GM19463 (cell line): ENCODE data around the gene PRR5.

Source experiments
- ATAC-seq: cut with Tn5 transposase; IDR thresholded peaks from one replicate; pipeline ENCODE4 v1.9.1; 2021; ENCODE audit warnings: mild to moderate bottlenecking, moderate library complexity; ENCODE audit not compliant: unreplicated experiment

Gene PRR5

DNA sequence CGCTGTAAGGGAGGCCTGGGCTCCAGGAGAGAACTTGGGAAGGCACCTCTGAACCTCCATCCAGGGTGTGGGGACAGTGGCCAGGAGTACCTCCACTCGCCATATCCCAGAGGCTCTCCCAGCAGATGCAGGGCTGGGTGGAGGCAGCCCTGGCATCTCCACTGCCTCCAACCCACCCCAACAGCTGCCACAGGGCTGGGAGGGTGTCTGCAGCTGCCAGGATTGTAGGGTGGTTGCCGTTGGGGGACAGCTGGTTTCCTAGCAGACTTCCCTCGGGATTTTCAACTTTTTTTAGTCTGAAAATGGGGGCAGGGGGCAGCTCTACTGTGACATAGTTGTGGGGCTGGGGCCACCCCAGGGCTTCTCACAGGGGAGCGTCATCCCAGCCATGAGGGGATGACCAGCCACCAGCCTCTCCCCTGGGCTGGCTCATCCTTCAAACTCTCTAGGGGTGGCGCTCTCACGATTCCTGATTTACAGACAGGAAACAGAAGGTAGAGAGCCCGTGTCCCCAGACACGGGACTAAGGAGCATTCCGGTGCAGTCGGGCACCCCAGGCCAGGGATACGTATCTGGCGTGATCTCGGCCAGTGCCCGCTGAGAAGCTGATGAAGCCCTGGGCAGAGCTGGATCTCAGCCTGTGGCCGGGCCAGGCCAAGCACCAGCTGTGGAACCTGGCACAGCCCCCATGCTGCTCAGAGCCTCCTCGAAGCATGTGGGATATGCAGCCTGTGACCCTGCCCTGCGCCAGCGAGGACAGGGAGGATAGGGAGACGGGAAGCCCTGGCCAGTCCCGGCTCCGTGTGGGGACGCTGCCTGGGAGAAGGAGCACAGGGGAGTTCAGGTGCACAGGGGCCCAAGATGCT, 9.9 kb downstream of the PRR5 start:
- ATAC-seq, result no peak

DNA sequence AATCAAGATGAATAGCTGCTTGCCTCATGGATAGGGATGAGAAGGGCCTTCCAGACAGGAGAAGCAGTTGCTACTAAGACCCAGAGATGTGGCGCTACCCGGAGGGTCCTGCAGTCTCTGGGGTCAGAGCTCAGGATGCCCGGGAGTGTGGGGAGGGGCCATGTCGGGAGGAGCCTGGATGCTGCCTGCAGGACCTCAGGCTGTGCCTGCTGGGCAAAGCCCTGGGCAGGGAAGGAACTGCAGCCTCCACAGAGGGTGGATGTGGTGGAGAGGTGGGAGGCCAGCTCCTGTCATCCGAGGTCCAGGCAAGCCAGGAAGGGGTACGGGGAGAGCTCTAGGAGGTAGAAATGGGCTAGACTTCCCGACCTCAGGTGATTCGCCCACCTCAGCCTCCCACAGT, 11.0 kb downstream of the PRR5 start:
- ATAC-seq, result no peak

DNA sequence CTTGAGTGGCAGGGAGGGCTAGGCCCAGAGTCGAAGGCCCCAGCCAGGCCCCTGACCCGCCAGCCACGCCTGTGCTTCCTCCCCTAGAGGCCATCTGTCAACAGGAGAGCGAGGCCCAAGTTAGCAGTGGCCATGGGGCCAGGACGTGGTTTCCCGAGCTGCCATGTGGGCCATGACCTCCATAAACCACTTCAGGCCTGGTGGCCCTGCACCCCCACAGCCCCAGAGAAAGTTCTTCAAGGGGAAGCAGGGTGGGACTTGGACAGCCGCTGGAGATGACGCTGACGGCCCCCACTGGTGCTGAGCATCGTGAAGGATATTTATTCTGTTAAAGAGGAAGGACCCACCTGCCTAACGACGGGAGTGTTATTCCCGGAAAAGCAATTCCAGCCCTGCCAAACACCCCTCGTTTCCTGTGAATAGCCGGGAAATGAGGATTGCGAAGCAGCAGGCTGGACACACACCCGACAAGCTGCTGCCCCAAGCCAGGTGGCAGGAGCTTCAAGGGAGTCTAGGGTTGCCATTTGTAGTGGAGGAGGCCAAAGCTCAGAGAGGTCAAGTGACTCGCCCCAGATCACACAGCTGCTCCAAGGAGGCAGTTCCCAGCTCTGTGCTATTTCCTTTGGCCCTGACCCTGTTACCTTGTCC, 12.8 kb downstream of the PRR5 start:
- no peak for ATAC-seq

DNA sequence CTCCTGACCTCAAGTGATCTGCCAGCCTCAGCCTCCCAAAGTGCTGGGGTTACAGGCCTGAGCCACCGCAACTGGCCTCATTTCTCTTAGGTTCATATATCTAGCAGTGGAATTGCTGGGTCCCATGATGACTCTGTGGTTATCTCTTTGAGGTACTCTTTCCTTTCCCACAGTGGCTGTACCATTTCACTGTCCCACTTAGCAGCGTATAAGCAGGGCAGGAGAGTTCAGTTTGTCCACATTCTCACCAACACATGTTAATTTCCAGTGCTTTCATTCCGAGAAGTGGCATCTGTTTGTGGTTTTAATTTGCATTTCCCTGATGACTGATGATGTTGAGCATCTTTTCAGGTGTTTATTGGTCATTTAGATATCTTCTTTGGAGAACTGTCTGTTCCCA, 16.4 kb downstream of the PRR5 start:
- ATAC-seq, result no peak

DNA sequence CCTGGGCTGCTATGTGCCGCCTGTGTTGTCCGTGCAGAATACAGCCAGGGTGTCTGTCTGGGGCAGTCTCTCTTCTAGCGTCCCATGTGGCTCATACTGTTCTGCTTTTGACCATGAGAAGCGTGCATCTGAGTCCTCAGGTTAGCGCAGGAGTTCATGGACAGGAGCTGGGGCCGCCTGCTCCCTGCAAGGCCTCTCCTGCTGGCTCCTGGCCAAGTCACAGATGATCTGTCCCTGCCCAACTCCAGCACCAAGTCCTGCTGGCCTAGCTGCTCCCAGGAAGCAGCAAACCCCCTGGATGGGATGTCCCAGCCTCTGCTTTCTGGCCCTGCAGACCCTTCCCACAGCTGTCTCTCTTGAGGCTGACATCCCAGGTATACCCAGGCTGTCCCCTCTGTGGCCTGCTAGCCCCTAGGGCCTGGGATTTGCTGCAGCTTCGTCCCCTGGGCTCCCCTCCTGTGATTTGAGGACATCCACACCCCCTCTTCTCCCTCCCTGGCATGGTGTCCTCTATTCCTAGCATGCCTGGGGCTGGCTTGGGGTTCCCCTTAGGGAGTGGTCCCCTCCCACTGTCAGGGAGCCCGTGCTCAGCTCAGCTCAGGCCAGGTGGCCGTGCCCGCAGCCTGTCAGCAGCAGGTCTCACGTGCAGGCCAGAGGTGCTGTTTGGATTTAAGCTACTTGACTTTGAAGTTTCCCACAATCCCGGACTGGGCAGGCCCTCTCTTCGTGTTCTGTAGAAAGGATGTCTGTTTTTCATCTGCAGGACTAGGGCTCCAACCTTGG, 17.8 kb downstream of the PRR5 start:
- ATAC-seq, result no peak

DNA sequence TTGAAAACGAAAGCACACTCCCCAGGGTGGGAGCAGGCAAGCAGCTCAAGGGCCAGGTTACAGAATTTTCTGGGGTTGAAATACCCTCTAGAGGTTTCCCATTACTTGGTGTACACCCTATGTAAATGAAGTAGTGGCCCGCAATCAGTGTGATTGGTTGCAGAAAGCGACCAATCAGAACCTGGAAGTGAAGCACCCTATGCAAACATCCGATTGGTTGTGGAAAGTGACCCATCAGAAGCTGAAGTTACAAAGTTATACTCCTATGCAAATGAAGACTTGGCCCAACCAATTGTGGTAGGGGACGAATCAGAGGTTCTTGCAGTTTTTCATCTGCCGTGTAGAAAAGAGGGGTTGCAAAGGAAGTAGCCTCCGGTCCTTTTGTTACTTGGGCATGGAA, 19.2 kb downstream of the PRR5 start:
- ATAC-seq, result no peak

DNA sequence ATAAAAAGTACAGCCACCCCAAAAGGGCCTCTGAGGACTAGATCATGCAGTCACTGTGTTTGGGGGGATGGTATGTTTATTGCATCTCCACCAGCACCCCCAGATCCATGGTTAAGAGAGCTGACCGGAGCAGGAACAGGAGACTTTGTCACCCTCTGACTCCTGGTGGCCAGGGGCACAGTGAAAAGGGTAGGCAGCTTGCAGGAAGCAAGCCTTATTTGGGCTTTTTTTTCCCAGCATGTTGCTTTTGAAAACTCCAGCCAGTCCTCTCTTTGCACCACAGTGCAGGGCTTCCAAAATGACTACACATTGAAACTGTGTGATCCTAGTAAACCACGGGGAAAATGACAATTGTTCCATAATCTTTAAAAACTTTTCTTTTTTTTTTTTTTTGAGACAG, 20.6 kb downstream of the PRR5 start:
- ATAC-seq, result no peak

DNA sequence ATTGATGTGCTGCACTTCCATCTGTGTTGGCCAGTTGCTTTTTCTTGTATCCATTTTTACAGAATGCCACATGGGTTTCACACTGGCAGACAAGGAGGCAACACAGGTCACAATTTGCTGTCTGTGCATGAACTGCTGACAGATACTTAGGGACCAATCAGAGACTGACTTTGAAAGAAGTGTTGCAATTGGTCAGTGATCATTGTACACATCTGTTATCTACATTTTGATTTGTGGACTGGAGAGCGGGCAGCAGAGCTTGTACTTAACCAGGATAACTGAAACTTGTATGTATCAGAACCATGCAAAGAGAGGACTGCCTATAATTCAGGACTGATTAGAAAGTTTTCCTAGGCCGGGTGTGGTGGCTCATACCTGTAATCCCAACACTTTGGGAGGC, 21.8 kb downstream of the PRR5 start:
- no peak for ATAC-seq

DNA sequence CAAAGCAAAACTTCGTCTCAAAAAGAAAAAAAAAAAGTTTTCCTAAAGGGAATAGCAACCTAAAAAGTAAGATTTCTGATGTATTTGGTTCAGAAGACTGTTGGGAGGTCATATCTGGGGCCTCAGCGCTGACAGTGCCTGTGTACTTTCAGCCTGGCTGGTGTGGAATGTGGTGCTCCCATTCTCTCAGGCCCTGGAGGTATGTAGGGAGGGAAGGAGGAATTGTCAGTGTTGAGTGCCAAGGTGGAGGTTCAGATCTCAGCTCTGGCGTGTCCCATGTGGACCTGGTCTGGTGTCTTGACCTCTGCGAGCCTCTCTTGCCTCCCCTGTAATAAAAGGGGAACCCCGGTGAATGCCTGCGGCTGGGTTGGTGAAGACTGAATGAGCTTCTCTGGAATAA, 22.4 kb downstream of the PRR5 start:
- ATAC-seq, result no peak

DNA sequence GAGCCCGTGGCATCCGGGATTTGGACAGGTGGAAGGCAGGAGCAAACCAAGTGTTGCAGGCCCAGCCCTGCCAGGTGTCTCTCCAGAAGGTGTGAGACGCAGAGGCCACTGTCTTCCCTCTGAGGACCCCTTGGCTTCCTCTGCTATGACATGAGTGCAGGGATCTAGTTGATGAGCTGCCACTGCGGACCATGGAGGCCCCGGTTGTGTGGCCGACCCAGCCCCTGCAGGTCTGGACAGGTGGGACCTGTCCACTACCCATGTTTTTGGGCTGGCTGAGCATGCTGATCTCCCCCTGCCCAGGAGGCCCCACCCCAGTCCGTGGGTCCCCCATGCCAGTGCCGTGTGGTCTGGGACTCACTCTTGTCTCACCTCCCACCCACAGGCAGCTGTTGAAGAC, 22.9 kb downstream of the PRR5 start:
- no peak for ATAC-seq

DNA sequence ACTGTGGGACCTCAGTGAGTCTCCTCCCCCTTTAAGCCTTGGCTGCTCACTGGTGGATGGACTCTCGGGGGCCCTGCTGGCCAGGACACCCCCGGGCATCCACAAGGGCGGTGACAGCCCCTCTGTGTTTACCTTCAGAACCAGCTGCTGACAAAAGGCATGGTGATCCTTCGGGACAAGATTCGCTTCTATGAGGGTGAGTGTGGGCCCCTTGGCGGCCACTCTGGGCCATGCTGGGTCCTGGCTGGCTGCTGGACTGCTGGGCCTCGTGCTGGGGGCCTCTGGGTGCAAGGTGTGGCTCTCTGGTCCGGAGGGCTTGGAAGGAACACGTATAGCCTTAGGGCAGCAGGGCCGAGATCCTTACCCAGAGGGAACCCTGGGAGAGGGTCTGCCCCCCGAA, 24.4 kb downstream of the PRR5 start:
- ATAC-seq, result no peak

DNA sequence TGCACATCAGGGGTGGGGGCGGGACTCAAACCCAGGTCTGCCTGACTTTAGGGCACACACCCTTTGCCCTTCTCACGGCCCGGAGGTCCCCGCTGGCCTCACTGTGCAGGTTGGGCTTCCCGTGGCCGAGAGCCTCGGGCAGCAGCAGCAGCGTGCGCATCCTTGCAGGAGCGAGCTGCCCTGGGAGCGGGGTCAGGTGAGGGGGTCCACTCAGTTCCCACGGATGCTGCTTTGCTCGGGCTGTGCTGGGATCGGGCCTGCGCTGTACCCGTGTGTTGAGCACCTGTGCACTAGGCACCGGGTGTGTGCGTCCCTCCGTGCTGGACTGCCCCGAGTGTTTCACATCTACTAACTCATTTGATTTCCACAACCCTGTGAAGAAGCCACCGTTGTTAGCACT, 25.1 kb downstream of the PRR5 start:
- no peak for ATAC-seq

DNA sequence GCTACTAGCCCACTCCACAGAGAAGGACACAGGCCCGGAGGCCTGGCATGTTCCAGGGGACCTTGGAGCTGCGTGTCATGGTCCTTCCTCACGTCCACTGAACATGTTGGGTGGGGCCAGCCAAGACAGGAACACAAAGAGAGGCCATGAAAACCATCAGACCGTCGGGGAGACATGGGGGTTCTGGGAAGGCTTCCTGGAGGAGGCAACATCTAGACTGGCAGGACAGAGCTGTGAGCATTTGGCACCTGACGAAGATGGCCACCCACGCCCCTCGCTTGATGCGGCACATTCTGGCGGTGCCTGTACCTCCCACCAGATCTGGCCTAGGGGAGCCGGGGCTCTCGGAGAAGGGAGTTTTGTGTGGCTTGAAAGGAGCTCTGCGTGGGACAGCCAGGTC, 25.7 kb downstream of the PRR5 start:
- ATAC-seq, result no peak

DNA sequence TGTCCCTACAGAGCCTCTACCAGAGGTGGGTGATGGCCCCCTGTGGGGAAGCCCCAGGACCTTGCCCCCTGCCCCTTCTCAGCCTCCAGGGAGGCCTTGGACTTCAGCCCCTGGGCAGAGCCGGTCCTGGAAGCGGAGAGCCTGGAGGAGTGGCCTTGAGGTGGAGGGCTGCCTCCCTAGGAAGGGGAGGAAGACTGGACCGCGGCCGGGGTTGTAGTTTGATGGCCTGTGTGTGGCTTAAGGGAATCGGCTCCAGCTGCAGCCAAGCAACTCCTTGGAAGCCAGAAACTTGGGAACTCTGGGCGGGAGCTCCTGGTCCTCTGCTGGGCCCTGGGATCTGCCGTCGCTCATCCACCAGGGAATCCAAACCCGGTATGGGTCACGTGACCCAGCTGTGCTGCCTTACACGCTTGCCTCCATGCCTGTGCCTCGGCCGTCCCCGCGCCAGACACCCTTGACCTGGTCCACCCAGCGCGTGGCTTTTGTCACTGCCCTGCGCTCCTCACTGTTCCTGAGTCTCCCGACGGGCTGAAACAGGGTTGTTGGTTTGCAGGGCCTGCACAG, 26.8 kb downstream of the PRR5 start:
- no peak for ATAC-seq

DNA sequence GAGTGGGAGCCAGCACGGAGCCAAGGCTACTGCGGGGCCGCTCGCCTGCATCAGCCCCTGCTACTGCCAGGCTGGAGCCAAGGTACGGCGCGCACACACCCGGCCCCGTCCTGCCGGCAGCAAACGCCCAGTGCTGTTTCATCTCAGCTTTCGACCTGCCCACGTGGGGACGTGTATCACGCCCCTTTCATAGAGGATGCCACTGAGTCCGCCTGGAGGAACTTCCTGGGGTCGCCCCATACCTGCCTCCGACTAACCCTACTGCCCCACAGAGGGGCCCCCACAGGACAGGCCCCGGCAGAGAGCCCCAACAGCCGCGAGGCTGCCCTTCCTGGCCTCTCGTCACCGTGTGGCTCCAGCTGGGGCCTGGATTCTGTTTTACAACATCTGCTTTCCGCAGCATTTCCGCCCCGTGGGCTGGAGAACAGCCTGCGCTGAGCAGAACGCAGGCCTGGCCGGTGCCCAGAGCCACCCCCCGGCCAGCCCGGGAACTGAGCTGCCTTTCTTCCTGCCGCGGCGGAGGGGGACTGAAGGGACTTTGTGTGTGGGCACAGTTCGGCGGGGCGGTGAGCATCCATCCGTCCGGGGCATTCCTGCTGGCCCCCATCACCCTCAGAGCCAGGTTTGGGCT, 27.5 kb downstream of the PRR5 start:
- no peak for ATAC-seq

DNA sequence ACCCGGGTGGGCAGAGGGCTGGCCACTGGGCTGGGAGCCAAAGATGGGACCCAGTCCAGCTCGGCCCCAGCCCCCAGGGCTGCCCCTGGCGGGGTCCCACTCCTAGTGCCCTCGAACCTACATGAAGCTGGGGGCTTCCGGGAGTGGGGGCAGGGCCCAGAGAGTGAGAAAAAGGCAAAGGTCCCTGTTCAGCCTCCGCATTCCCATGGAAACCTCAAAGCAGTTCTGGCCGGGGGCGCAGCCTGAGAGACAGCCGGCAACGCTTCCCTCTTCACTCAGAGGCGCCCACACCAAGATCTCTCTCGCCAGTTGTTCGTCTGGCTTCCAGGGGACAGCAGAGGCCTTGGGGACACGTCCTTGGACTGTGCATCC, 28.0 kb downstream of the PRR5 start:
- ATAC-seq, result no peak

DNA sequence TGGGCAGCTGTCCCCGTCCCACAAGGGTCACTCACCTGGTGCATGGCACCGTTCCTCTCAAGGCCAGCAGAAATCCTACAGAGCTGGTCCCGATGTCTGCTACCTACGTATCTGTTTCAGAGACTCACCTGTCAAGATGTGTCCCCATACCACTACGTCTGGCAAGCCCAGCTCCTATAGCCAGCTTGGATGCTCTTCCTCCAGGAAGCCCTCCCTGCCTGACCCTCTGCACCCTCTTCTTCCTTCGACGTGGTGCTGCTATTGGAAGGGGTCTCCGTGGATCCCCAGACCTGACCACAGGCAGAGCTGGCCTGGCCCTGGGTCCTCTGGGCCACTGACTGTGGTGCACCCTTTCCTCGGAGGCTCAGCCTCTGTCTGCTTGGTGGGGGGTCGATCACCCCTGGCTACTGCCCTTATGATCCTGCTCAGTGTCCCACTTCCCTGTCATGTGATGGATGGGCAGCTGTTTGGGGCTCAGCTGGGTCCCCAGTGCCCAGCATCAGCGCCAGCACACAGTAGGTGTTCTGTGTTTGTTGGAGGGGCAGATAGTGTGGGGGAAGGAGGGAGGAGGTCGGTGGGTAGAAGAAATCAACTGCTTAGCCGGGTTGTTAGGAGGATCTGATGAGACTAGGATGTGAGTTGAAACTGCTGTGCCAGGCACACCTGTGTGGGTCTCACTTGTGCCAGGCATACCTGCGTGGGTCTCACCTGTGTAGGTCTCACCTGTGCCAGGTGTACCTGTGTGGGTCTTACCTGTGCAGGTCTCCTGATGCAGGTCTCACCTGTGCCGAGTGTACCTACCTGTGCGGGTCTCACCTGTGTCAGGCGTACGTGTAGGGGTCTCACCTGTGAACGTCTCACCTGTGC, 28.7 kb downstream of the PRR5 start:
- ATAC-seq, result no peak

DNA sequence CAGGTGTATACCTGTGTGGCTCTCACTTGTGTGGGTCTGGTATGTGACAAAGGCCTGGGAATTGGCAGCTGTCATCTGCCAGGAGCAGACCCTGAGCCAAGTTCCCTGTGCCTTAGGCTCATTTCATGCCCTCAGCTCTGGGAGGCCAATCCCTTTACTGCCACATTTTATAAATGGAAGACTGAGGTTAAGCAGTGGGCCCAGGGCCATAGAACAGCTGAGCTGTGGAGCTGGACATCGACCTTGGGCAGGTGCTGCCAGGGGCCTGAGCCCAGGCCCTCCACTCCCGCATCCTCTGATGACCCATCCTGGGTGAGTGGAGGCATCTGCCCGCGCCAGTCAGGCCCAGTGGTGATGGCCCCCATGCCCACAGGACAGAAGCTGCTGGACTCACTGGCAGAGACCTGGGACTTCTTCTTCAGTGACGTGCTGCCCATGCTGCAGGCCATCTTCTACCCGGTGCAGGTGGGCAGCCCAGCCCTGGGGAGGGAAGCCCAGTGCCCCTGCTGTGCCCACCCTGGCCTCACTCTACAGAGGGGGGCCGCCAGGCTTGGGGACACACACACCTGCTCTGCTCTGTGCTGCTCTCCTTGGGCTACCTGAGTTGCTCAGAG, 29.5 kb downstream of the PRR5 start:
- no peak for ATAC-seq

DNA sequence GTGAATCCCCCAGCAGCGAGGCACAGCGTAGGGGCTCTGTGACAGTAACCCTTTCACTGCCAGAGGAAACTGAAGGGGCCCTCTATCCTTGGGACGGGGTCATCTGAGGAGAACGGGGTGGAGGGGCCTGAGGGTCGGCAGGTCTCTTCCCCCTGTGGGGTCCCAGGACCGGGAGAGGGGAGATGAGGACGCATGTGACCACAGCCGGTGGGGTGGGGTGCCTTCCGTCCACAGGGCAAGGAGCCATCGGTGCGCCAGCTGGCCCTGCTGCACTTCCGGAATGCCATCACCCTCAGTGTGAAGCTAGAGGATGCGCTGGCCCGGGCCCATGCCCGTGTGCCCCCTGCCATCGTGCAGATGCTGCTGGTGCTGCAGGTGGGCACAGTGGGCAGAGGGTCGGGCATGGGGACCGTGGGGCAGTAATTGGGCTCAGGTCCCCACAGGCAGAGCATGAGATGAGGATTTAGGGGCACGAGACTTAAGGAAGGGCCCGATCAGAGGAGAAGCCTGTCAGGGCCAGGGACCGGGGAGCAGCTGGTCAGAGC, 30.1 kb downstream of the PRR5 start:
- ATAC-seq, result no peak
